C4-2B (cell line): ENCODE results near the gene COQ8A.

Source experiments
- CTCF ChIP-seq: fragments of 450-650 bp; conservative IDR thresholded peaks from 2 replicates; pipeline ENCODE4 v1.5.1; 2017; ENCODE audit warnings: mild to moderate bottlenecking
- ZFX ChIP-seq: fragments of 450-650 bp; IDR thresholded peaks from 2 replicates; pipeline ENCODE4 v1.6.1; 2017

DNA sequence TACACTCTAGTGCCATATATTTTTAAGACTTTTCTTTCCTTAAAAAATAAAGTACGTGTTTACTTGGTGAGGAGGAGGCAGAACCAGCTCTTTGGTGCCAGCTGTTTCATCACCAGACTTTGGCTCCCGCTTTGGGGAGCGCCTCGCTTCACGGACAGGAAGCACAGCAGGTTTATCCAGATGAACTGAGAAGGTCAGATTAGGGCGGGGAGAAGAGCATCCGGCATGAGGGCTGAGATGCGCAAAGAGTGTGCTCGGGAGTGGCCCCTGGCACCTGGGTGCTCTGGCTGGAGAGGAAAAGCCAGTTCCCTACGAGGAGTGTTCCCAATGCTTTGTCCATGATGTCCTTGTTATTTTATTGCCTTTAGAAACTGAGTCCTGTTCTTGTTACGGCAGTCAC is 44.5 kb upstream of the COQ8A start:
- TF ChIP-seq CTCF (no peak), ZFX (no peak)
